ENCODE results near the gene GSG1.

- TF ChIP-seq, protein P1, sequence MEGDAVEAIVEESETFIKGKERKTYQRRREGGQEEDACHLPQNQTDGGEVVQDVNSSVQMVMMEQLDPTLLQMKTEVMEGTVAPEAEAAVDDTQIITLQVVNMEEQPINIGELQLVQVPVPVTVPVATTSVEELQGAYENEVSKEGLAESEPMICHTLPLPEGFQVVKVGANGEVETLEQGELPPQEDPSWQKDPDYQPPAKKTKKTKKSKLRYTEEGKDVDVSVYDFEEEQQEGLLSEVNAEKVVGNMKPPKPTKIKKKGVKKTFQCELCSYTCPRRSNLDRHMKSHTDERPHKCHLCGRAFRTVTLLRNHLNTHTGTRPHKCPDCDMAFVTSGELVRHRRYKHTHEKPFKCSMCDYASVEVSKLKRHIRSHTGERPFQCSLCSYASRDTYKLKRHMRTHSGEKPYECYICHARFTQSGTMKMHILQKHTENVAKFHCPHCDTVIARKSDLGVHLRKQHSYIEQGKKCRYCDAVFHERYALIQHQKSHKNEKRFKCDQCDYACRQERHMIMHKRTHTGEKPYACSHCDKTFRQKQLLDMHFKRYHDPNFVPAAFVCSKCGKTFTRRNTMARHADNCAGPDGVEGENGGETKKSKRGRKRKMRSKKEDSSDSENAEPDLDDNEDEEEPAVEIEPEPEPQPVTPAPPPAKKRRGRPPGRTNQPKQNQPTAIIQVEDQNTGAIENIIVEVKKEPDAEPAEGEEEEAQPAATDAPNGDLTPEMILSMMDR (IDR thresholded peaks at IDR 0.05), result no peak
- TF ChIP-seq ZFX (IDR thresholded peaks at IDR 0.05; ENCODE audit: borderline replicate concordance), result no peak
Measured at GRCh38 chr12:13069380-13069779, 34.1 kb downstream of the GSG1 start.

Measured in 22Rv1 (cell line).